ENCODE results near the gene EBLN2. TPM values are rescaled to one million over a fixed set of nuclear protein-coding genes. Genes with fewer than 3 reads are reported as not detected.

The EBLN2 gene
- total RNA-seq, 3 donors from 2014 or later = 4.2 to 12.0 (median 10.8) TPM

DNA sequence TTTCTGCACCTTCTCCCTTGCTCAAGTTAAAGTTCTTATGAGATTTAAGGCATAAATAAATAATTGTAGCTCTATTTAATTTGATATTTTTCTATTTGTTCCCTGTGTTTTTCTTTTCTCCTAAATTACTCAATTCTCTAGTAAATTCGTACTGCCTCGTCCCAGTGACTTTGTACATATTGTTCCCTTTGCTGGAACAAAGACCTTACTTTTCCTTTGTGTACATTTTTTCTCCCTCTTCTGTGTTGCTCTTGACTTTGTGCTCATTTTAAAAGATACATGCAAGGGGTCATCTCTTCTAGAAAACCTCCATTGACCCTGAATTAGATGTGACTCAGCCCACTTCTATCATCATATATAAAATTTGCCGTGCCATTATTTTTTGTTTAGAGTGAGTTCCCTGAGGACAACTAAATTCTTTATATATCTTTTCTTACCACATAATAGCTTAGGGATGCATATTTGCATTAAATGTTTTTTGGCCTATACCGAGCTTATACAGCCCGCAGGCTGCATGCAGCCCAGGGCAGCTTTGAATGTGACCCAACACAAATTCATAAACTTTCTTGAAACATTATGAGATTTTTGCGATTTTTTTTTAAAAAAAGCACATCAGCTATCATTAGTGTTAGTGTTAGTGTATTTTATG lies 35.2 kb upstream of the EBLN2 start:
- H3K27me3 ChIP-seq = no peaks in the 10 kb centered on the region
- intact Hi-C loops (cut with DNase I; ENCODE audit: low total_unique reads) = no loop called here
- no peak overlapping the region for H3K27ac ChIP-seq
- H3K36me3 ChIP-seq = no peaks in the 10 kb centered on the region
- no peaks in the 10 kb centered on the region for H3K9me3 ChIP-seq
- H3K4me1 ChIP-seq = no peaks in the 10 kb centered on the region
- no peak for TF ChIP-seq POLR2A (IDR thresholded peaks at IDR 0.05)
- no peak for TF ChIP-seq POLR2AphosphoS5 (IDR thresholded peaks at IDR 0.05)
- TF ChIP-seq, protein P1, sequence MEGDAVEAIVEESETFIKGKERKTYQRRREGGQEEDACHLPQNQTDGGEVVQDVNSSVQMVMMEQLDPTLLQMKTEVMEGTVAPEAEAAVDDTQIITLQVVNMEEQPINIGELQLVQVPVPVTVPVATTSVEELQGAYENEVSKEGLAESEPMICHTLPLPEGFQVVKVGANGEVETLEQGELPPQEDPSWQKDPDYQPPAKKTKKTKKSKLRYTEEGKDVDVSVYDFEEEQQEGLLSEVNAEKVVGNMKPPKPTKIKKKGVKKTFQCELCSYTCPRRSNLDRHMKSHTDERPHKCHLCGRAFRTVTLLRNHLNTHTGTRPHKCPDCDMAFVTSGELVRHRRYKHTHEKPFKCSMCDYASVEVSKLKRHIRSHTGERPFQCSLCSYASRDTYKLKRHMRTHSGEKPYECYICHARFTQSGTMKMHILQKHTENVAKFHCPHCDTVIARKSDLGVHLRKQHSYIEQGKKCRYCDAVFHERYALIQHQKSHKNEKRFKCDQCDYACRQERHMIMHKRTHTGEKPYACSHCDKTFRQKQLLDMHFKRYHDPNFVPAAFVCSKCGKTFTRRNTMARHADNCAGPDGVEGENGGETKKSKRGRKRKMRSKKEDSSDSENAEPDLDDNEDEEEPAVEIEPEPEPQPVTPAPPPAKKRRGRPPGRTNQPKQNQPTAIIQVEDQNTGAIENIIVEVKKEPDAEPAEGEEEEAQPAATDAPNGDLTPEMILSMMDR (IDR thresholded peaks at IDR 0.05) = no peak
- H3K4me3 ChIP-seq = no peak overlapping the region
- no peak for DNase-seq (ENCODE audit: low spot score in 2 of 2)

DNA sequence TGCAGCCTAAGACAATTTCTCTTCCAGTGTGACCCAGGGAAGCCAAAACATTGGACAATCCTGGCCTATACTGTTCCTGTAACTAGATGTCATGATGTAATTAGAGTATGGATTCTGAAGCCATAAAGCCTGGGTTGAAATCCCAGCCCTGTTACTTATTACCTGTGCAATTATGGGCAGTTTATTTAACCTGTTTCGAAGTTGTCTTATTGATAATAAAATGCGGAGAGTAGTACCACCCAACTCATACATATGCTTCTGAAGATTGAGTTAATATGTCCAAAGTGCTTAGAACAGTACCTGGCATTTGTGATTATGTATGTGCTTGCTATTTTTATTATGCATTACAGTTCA lies 34.7 kb upstream of the EBLN2 start:
- no peak overlapping the region for H3K27ac ChIP-seq
- H3K4me3 ChIP-seq = no peak overlapping the region
- H3K36me3 ChIP-seq = no peaks in the 10 kb centered on the region
- intact Hi-C loops (cut with DNase I; ENCODE audit: low total_unique reads) = no loop called here
- no peaks in the 10 kb centered on the region for H3K27me3 ChIP-seq
- H3K9me3 ChIP-seq = no peaks in the 10 kb centered on the region
- TF ChIP-seq POLR2A (IDR thresholded peaks at IDR 0.05) (no peak), POLR2AphosphoS5 (IDR thresholded peaks at IDR 0.05) (no peak)
- TF ChIP-seq, protein P1 (IDR thresholded peaks at IDR 0.05) = no peak
- no peak for DNase-seq (ENCODE audit: low spot score in 2 of 2)
- no peaks in the 10 kb centered on the region for H3K4me1 ChIP-seq

DNA sequence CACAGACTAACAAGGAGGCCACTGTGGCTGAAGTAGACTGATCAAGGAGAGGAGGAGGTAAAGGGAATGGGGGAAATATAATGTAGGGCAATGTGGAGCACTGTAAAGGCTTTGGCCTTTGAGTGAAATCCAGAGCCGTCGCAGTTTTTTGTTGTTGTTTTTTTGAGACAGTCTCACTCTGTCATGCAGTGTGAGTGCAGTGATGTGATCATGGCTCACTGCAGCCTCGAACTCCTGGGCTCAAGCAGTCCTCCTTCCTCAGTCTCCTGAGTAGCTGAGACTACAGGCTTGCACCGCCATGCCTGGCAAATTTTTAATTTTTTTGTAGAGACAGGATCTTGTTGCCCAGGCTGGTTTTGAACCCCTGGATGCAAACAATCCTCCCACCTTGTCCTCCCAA lies 32.7 kb upstream of the EBLN2 start:
- intact Hi-C loops (cut with DNase I; ENCODE audit: low total_unique reads) = no loop called here
- TF ChIP-seq, protein P1 (IDR thresholded peaks at IDR 0.05) = no peak
- TF ChIP-seq POLR2A (IDR thresholded peaks at IDR 0.05) (no peak), POLR2AphosphoS5 (IDR thresholded peaks at IDR 0.05) (no peak)
- H3K4me1 ChIP-seq = no peaks in the 10 kb centered on the region
- H3K27ac ChIP-seq = peak overlapping the region in 1 of 2 donors; percentile 16
- H3K9me3 ChIP-seq = no peaks in the 10 kb centered on the region
- no peaks in the 10 kb centered on the region for H3K36me3 ChIP-seq
- H3K4me3 ChIP-seq = no peak overlapping the region
- H3K27me3 ChIP-seq = no peaks in the 10 kb centered on the region
- no peak for DNase-seq (ENCODE audit: low spot score in 2 of 2)

GRCh38 chr3:73029321-73029796 lies 32.1 kb upstream of the EBLN2 start:
- no peaks in the 10 kb centered on the region for H3K36me3 ChIP-seq
- H3K27ac ChIP-seq = peak overlapping the region; percentile 4 to 16
- TF ChIP-seq POLR2A (IDR thresholded peaks at IDR 0.05) (no peak), POLR2AphosphoS5 (IDR thresholded peaks at IDR 0.05) (no peak)
- DNase-seq (ENCODE audit: low spot score in 2 of 2) = no peak
- no peak overlapping the region for H3K4me3 ChIP-seq
- no peaks in the 10 kb centered on the region for H3K4me1 ChIP-seq
- intact Hi-C loops (cut with DNase I; ENCODE audit: low total_unique reads) = no loop called here
- no peaks in the 10 kb centered on the region for H3K9me3 ChIP-seq
- no peaks in the 10 kb centered on the region for H3K27me3 ChIP-seq

GRCh38 chr3:73030073-73030597 lies 31.3 kb upstream of the EBLN2 start:
- Histone ChIP-seq H3K27ac (peak overlapping the region in 1 of 2 donors; percentile 4), H3K4me1 (no peaks in the 10 kb centered on the region)
- intact Hi-C loops (cut with DNase I; ENCODE audit: low total_unique reads) = no loop called here

More at GRCh38 chr3:73030073-73030597, 31.3 kb upstream of the EBLN2 start:
- no peaks in the 10 kb centered on the region for H3K27me3 ChIP-seq
- no peak for DNase-seq (ENCODE audit: low spot score in 2 of 2)
- TF ChIP-seq POLR2A (IDR thresholded peaks at IDR 0.05) = no peak
- no peak for TF ChIP-seq POLR2AphosphoS5 (IDR thresholded peaks at IDR 0.05)
- TF ChIP-seq, protein P1 (IDR thresholded peaks at IDR 0.05) = no peak
- H3K9me3 ChIP-seq = no peaks in the 10 kb centered on the region
- no peak overlapping the region for H3K4me3 ChIP-seq
- H3K36me3 ChIP-seq = no peaks in the 10 kb centered on the region

All from breast epithelium (tissue), 4 donors.